NAMALWA (cell line): ENCODE results near the gene IBA57.

Source experiments
- DNase-seq: peaks from one replicate; pipeline ENCODE4 v3.0.0-alpha.2; 2015; ENCODE audit warnings: low spot score

IBA57 gene

GRCh38 chr1:228165372-228166169, at the start of gene IBA57:
IBA57 (plus strand) TSS chr1:228165804; CDS start chr1:228165817, 13 bp downstream.
- DNase-seq: peak; percentile 98

GRCh38 chr1:228117335-228117734, 48.3 kb upstream of the IBA57 start:
- no peak for DNase-seq

DNA sequence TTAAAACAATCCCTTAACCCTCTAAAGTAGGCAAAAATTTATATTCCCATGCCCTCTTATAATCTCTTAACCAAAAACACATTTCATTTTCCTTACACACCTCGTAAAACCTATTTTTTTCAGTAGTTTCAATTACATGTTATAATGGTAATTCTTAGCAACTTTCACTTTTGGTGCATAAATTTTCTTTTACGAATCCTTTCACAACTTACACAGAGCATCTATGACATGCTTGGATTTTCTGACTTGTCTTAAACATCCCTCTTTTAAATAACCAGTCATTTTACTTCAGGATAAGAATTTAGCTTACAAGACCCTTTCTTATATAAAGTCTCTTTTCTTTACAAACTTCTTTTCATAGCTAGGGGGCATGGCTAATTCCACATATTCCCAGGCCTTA, 47.6 kb upstream of the IBA57 start:
- no peak for DNase-seq

GRCh38 chr1:228120351-228120750, 45.3 kb upstream of the IBA57 start:
- DNase-seq: no peak

DNA sequence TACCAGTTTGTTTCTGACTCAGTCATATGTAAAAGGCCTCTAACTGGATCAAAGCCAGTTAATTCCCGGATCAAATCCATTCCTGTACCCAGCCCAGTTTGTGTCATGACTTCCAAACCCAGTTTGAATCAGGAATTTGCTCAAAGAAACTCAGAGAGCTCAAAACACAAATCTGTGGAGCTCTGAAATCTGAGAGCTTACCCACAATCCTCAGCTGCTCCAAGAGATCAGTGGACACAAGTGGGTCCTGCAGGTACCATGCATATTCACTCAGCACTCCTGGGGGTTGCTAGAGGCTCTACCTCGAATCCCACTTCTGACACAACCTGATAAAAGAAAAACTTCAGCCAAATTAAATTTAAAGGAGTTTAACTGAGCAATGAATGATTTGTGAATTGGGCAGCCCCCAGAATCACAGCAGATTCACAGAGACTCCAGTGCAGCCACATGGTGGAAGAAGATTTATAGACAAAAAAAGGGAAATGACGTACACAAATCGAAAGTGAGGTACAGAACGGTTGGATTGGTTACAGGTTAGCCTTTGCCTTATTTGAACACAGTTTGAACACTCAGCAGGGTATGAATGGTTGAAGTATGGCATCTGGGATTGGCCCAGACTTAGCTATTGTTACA, 44.6 kb upstream of the IBA57 start:
- DNase-seq: no peak

GRCh38 chr1:228122921-228123441, 42.6 kb upstream of the IBA57 start:
- no peak for DNase-seq

DNA sequence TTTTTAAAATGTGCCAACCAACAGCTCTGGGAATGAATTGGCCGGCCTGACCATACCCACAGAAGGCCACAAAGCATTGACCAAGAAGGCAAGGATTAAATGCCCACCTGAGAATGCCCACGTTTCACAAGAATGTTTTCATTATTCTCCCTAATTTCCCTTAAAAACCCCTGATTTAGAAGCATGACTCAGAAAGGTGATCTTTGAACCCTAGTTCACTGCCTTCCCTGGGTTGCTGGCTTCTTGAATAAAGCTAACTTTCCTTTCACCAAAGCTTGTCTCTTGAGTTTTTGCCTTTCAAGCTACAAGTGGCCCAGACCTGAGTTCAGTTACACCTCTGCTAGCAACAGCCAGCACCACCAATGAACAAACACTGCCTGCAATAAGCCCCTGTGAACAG, 42.1 kb upstream of the IBA57 start:
- no peak for DNase-seq

DNA sequence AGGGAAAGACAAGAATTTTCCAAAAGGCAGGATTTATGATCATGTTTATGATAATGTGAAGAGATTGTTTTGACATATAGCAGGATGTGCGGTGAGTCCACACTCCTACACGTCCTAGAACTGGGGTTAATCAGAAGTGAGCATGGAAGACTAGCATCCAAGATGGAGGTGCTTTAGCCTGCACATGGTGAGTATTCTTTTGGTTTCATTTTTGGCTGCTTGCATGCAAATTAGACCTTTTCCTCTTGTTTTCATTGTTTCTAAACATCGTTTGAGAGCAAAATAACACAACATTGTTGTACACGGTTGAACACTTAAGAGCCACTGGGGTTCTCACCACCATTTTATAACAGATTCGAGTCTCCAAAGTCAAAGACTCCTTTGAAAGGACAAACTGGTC, 40.4 kb upstream of the IBA57 start:
- DNase-seq: no peak

DNA sequence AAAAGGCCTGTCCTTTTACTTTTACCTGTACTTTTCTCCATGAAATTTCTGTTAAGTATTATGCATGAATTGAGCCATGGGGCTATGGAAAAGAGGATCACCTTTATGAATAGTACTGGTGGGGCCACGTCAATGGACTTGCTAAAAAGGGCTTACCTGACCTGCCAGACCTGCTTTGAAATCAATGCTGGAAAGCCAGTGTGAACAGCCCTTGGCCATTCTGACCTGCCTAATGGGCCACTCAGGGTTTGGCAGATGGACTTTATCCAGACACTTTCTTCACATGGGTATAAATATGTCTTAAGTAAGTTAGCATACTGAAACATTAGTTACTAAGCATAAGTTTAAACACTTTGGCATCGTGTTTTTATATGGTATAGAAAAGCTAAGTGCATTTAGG, 33.8 kb upstream of the IBA57 start:
- DNase-seq: no peak

GRCh38 chr1:228134591-228134990, 31.0 kb upstream of the IBA57 start:
- no peak for DNase-seq

DNA sequence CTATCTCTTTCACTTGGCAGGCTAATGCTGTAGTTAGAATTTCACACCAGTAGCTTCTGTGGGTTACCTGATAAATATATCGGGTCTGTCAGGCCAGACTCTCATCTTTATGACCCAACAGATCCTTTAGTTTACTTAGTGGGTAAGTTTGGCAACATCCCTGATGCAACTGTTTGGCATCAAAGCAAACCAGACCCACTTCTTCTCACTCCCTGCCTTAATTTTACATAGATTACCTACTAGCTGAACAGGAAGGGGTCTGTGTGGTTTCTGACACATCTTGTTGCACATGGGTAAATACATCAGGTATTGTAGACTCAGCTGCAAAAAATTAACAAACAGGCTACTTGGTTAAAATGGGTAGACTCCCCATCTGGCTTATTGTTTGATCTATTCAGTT, 28.7 kb upstream of the IBA57 start:
- no peak for DNase-seq

- no peak for DNase-seq
Observed at GRCh38 chr1:228139406-228139930, 26.1 kb upstream of the IBA57 start.

- DNase-seq: peak; percentile 99
Observed at GRCh38 chr1:228139931-228140723, 25.5 kb upstream of the IBA57 start, which contains the start of gene GUK1. GUK1 (plus strand) TSS chr1:228140279; CDS start chr1:228140303, 24 bp downstream.

- peak; percentile 34 for DNase-seq
Observed at GRCh38 chr1:228140724-228141225, 24.8 kb upstream of the IBA57 start.

DNA sequence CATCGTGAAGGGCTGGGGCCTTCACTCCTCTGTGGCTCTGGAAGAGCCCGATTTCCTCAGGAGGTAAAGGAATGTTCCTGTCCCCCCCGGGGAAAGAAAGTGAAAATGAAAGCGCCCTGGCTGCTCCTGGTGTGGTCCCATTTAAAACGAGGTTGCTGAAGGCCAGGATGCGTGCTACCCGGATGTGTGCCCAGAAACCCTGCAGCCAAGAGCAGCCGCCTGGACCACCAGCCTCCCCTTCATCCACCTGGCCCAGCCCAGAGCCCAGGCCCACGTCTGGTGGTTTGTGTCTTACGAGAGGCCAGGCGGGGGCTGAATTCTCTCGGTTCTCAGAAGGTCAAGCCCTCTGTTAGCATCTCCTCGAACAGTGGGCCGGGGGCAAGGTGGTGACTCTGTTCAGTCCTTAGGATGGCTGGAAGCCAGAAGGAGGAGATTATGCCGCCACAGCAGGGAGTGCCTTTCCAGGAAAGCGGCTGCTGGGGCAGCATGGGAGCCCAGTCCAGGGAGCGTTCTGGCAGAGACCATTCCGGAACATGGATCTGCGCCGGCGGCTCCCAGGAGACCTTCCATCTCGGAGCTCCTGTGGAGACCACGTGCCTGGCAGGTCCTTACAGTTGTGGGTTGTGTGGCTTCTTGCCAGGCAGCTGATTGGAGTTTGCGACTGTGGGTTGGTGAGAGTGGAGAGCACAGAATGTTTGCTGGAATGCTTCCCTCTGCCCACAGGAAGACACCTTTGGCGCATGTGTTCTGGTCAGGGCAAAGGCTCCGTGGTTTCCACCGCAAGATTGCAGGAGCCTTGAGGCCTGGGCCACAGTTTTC, 24.2 kb upstream of the IBA57 start:
- DNase-seq: no peak

GRCh38 chr1:228142155-228142691, 23.4 kb upstream of the IBA57 start:
- DNase-seq: peak; percentile 45

- no peak for DNase-seq
Observed at GRCh38 chr1:228142701-228143136, 22.9 kb upstream of the IBA57 start.

DNA sequence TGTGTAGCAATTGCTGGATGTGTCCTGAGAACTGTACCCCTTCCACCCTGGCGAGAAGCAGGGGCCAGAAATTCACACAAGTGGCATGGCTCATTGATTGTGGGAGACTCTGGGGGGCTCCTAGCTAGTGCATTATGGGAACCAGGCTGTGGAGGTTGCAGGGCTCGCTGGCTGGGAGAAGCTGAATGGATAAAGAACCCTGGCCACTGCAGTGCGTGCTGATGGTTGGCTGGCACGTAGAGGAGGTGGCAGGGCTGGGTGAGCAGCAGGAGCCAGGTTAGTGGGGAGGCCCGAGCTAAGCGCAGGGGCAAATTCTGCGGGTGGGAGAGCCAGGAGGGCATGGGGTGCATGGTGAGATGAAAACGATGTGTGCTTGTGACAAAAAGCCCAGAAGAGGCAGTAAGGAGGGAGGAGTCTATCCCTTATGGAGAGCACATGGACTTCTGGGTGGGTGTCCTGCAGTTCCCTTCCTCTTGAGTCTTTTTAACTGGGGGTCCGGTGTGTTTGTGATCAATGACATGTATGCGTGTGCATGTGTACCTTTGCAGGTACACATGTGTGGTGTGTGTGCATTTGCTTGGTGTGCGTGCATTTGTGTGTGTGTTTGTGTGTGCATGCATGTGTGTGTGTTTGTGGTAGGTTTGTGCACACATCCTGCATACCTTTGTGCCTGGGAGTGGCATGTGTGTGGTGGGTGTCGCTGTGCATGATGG, 22.0 kb upstream of the IBA57 start:
- DNase-seq: no peak

DNA sequence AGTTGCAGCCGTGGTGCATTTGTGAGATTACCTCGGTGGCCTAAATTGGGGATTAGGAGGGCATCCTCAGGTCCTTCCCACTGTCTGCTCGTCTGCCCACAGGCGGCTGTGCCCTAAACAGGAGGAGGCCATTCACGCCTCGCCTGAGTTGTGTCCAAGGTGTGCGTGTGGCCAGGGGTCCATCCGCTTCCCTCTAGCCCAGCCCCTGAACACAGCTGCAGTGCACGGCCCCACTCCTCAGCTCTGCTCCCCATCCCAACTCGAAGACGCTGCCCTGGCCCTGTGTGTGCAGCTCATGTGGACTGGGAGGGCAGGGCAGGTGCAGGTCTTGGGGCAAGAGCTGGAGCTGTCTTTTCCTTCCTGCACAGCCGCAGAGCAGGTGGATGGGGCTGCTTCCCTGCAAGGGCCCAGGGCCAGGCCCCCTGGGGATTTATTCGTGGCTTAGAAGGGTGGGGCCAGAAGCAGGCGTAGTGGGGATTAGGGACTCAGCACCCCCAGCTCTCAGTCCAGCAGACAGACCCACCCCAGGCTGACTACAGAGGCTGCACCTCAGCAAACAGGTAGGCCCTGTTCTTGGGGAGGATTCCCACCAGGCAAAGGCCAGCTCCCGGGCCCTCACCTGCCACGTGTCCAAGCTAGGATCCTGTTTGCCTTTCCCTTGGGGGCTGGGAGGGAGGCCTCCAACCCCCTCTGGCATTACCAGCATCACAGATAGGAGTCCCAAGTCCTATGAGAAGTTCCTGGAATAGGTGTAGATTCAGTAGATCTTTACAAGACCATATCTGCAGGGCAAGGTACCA, 21.2 kb upstream of the IBA57 start:
- DNase-seq: peak; percentile 31
